K562 (cell line): ENCODE measurements around the gene MAD1L1. TPM values are rescaled to one million over a fixed set of nuclear protein-coding genes. Genes with fewer than 3 reads are reported as not detected.
A peak's percentile ranks its signal among the peaks of the same experiment; 100 is the strongest.

Source experiments
- ARID4B ChIP-seq: sonication (generic); formaldehyde crosslinking; IDR thresholded peaks from 2 replicates; pipeline ENCODE4 v1.8.0; 2022; ENCODE audit warnings: mild to moderate bottlenecking, missing genetic modification reagents
- BRCA1 ChIP-seq, 2 experiments: fragments of 450-650 bp in 1 of 2; sonication (generic) in 1 of 2; formaldehyde crosslinking in 1 of 2; IDR thresholded peaks; 2 replicates each; pipeline versions ENCODE4 v1.5.0 to v1.6.1; 2017 to 2020; ENCODE audit warnings: mild to moderate bottlenecking in 1 of 2, missing genetic modification reagents in 1 of 2
- E2F3 ChIP-seq: fragments of 250-450 bp; sonication (Bioruptor Pico); IDR thresholded peaks from 2 replicates; pipeline ENCODE4 v1.4.0; 2020; ENCODE audit warnings: mild to moderate bottlenecking
- ERF ChIP-seq: fragments of 450-650 bp; formaldehyde crosslinking; IDR thresholded peaks from 2 replicates; pipeline ENCODE4 v1.4.0; 2020; ENCODE audit warnings: mild to moderate bottlenecking, mixed read lengths
- HIVEP1 ChIP-seq: fragments of 250-450 bp; sonication (Bioruptor Pico); IDR thresholded peaks from 2 replicates; pipeline ENCODE4 v1.4.0; 2020; ENCODE audit warnings: mild to moderate bottlenecking
- NEUROD1 ChIP-seq: fragments of 150-350 bp; IDR thresholded peaks from 2 replicates; pipeline ENCODE4 v1.6.1; 2014; ENCODE audit warnings: borderline replicate concordance, low read length, low read depth; ENCODE audit not compliant: partially characterized antibody
- NR4A1 ChIP-seq, 2 experiments: fragments of 250-450 bp in 1 of 2; fragments of 450-650 bp in 1 of 2; sonication (Bioruptor Pico) in 1 of 2; IDR thresholded peaks; 2 replicates each; pipeline versions ENCODE4 v1.4.0 to v1.6.1; 2016 to 2020; ENCODE audit warnings: mild to moderate bottlenecking in 2 of 2, missing compliant biosample characterization in 1 of 2, missing genetic modification characterization in 1 of 2, moderate library complexity in 1 of 2
- TSHZ1 ChIP-seq: fragments of 250-450 bp; sonication (Bioruptor Pico); IDR thresholded peaks from 2 replicates; pipeline ENCODE4 v1.4.0; 2020; ENCODE audit warnings: mild to moderate bottlenecking, moderate library complexity
- ZNF583 ChIP-seq: fragments of 250-450 bp; sonication (Bioruptor Pico); IDR thresholded peaks from 2 replicates; pipeline ENCODE4 v1.4.0; 2020
- polyA plus RNA-seq, 8 experiments: library from polyadenylated mRNA; depleted of rRNA in 4 of 8; stranded (reverse) in 5 of 8; unstranded in 3 of 8; fragments of >200 nt; fragmentation: Nextera tagmentation in 2 of 8; fragmentation: Illumina TruSeq in 1 of 8; extraction: Ambion mirVana in 2 of 8; extraction: Trizol in 1 of 8; gene quantifications; 2 replicates each; pipeline versions ENCODE4 v1.2.1 to v1.2.3, GENCODE V29; 2011 to 2014; ENCODE audit warnings: inconsistent platforms in 1 of 8, missing spikeins in 1 of 8
- total RNA-seq, 7 experiments: library from RNA; depleted of rRNA in 6 of 7; stranded (reverse); fragments of >200 nt in 6 of 7; fragmentation: Illumina TruSeq in 2 of 7; extraction: Trizol in 2 of 7; gene quantifications; 2 replicates each; pipeline versions ENCODE4 v1.2.1 to v1.2.3, GENCODE V29; 2011 to 2021; ENCODE audit warnings: low replicate concordance in 1 of 7
- TF ChIP-seq, protein P1 (sequence below): fragments of 250-450 bp; sonication (Bioruptor Pico); IDR thresholded peaks from 2 replicates; pipeline ENCODE4 v1.4.0; 2020

MAD1L1 gene
- total and polyA plus RNA-seq, 9 of the 15 experiments (the other 6 are each of a cell fraction or from before 2014, with no cell fraction given), result 1.7 to 89.7 (median 18.0) TPM

GRCh38 chr7:1882451-1882850, 350.3 kb downstream of the MAD1L1 start (continued):
- no peak for TF ChIP-seq ARID4B (CRISPR knock-in tag)
- 0 out of 2 replicates have a peak, but pooled peaks have one; percentile 35 for TF ChIP-seq NR4A1 (CRISPR knock-in tag; IDR thresholded peaks at IDR 0.05)
- TF ChIP-seq NR4A1 (tag; IDR thresholded peaks at IDR 0.05), result no peak
- TF ChIP-seq TSHZ1 (CRISPR knock-in tag), result 0 out of 2 replicates have a peak, but pooled peaks have one; percentile 53
- no peak for TF ChIP-seq NEUROD1
- TF ChIP-seq HIVEP1 (CRISPR knock-in tag), result no peak
- TF ChIP-seq ERF (CRISPR knock-in tag), result 0 out of 2 replicates have a peak, but pooled peaks have one; percentile 29
- 0 out of 2 replicates have a peak, but pooled peaks have one; percentile 11 for TF ChIP-seq E2F3 (CRISPR knock-in tag)
- TF ChIP-seq BRCA1 (IDR thresholded peaks at IDR 0.05), result no peak
- no peak for TF ChIP-seq BRCA1 (CRISPR knock-in tag; IDR thresholded peaks at IDR 0.05)
- peak; percentile 35; the same call in 1 of the 2 replicates for TF ChIP-seq ZNF583
- TF ChIP-seq, protein P1, sequence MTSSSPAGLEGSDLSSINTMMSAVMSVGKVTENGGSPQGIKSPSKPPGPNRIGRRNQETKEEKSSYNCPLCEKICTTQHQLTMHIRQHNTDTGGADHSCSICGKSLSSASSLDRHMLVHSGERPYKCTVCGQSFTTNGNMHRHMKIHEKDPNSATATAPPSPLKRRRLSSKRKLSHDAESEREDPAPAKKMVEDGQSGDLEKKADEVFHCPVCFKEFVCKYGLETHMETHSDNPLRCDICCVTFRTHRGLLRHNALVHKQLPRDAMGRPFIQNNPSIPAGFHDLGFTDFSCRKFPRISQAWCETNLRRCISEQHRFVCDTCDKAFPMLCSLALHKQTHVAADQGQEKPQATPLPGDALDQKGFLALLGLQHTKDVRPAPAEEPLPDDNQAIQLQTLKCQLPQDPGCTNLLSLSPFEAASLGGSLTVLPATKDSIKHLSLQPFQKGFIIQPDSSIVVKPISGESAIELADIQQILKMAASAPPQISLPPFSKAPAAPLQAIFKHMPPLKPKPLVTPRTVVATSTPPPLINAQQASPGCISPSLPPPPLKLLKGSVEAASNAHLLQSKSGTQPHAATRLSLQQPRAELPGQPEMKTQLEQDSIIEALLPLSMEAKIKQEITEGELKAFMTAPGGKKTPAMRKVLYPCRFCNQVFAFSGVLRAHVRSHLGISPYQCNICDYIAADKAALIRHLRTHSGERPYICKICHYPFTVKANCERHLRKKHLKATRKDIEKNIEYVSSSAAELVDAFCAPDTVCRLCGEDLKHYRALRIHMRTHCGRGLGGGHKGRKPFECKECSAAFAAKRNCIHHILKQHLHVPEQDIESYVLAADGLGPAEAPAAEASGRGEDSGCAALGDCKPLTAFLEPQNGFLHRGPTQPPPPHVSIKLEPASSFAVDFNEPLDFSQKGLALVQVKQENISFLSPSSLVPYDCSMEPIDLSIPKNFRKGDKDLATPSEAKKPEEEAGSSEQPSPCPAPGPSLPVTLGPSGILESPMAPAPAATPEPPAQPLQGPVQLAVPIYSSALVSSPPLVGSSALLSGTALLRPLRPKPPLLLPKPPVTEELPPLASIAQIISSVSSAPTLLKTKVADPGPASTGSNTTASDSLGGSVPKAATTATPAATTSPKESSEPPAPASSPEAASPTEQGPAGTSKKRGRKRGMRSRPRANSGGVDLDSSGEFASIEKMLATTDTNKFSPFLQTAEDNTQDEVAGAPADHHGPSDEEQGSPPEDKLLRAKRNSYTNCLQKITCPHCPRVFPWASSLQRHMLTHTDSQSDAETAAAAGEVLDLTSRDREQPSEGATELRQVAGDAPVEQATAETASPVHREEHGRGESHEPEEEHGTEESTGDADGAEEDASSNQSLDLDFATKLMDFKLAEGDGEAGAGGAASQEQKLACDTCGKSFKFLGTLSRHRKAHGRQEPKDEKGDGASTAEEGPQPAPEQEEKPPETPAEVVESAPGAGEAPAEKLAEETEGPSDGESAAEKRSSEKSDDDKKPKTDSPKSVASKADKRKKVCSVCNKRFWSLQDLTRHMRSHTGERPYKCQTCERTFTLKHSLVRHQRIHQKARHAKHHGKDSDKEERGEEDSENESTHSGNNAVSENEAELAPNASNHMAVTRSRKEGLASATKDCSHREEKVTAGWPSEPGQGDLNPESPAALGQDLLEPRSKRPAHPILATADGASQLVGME, result 0 out of 2 replicates have a peak, but pooled peaks have one; percentile 18
